ENCODE results near the gene MGAT3.

GRCh38 chr22:39494471-39495120 is 37.8 kb downstream of the MGAT3 start:
- TF ChIP-seq, protein P1, sequence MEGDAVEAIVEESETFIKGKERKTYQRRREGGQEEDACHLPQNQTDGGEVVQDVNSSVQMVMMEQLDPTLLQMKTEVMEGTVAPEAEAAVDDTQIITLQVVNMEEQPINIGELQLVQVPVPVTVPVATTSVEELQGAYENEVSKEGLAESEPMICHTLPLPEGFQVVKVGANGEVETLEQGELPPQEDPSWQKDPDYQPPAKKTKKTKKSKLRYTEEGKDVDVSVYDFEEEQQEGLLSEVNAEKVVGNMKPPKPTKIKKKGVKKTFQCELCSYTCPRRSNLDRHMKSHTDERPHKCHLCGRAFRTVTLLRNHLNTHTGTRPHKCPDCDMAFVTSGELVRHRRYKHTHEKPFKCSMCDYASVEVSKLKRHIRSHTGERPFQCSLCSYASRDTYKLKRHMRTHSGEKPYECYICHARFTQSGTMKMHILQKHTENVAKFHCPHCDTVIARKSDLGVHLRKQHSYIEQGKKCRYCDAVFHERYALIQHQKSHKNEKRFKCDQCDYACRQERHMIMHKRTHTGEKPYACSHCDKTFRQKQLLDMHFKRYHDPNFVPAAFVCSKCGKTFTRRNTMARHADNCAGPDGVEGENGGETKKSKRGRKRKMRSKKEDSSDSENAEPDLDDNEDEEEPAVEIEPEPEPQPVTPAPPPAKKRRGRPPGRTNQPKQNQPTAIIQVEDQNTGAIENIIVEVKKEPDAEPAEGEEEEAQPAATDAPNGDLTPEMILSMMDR (conservative IDR thresholded peaks at IDR 0.05), result no peak
- no peak for TF ChIP-seq ZFX (IDR thresholded peaks at IDR 0.05)

Data from C4-2B (cell line).